HG02763 (cell line): ENCODE measurements around the gene CRHR1.

Source experiments
- ATAC-seq: cut with Tn5 transposase; IDR thresholded peaks from one replicate; pipeline ENCODE4 v1.9.1; 2021; ENCODE audit warnings: mild to moderate bottlenecking, moderate library complexity; ENCODE audit not compliant: unreplicated experiment

CRHR1 gene

GRCh38 chr17:45818699-45819098 lies 34.6 kb downstream of the CRHR1 start:
- ATAC-seq, result no peak

DNA sequence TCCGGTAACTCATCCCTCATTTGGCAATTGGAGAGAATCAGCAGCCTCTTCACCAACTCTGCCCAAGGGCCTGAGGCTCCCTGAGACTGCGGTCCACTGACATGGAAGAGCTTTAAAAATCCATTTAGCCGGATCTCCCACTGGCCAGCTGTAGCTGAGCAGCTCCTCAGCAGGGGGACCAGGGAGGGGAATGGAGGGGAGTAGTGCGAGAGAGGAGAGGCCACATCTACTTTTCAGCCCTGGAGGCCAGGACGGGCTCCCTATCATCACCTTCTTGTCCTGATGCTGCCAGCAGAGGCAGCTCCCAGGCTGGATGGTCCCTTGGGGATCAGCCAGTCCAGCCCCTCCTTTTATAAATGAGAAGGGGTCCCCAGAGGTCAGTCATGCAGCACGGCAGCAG lies 35.5 kb downstream of the CRHR1 start:
- ATAC-seq, result no peak

DNA sequence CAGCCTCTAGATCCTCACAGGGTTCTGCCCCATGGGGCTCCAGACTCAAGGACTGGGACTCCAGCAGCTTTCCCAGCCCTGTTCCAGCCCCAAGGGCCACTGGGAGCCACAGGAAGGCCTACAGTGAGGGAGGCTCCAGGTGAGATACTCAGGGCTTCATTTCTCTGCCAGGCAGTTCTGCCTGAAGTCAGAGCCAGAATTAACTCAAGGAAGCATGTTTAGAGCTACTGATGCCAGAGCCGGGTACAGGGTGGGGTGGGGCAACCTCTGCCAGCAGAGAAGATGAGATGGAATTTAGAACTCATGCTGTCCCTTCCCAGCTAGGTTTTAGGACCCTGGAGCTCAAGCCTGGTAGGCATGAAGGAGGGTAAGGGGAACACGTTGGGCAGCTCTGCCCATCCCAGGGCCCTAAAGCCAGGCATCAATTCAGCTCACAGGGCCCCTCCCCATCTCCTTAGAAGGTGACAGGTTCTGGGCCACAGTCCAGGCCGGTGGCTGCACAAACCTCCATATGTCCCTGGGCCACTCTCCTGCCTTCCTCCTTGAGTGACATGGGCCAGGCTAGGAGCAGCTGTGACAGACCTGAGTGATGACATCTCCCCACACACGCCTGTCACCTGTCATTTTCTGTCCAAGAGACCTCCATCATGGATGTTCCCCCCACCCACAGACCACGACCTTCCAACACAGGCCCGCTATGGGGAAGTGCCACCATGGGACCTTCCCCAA lies 36.1 kb downstream of the CRHR1 start:
- ATAC-seq, result no peak

- no peak for ATAC-seq
Observed at GRCh38 chr17:45821147-45821546, 37.0 kb downstream of the CRHR1 start.

- ATAC-seq, result no peak
Observed at GRCh38 chr17:45823598-45823997, 39.5 kb downstream of the CRHR1 start.

- ATAC-seq, result no peak
Observed at GRCh38 chr17:45824475-45824874, 40.4 kb downstream of the CRHR1 start.

DNA sequence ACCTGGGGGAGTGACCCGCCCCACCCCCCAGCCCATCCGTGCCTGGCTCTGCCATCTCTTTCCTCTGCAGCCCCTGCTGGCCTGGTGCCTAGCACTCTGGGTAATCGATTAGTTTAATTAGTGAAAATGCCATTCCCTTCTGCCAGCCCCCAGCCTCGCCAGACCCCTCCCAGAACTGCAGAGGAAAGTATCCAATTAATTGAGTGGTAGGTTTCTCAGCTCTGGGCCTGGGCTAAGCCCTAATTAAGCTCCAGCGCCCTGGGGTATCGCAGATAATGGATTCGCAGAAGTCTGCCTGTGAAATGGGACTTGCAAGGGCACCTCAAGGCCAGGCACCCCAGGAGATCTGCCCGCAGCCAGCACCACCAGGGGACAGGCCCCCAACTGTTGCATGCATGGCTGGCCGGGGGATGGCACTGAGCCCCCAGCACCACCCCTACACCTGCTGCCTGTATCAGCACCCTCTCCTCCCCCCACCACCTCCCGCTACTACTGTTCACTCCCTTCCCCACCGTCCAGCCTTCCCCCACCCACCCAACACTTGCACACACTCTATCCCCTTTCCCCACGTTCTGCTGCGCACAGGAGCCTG lies 40.9 kb downstream of the CRHR1 start:
- ATAC-seq, result no peak

DNA sequence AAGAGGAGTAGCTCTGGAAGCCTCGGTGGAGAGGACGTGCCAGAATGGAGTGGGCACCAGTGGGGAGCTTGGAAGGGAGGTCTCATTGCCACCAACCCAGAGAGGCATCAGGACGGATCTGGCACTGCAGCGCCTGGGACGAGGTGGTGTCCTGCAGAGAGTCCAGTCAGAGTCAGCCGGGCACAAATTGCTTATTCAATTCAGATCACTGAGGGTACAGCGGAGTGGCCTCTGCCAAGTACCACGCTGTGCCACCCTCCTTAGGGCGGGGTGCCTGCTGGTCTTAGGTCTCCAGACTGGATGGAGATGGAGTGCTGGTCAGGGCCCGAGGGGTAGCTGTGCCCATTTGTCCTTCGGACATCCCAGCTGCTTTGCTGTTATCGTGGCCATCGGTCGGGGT lies 41.7 kb downstream of the CRHR1 start:
- ATAC-seq, result no peak

- ATAC-seq, result no peak
Observed at GRCh38 chr17:45826919-45827588, 42.9 kb downstream of the CRHR1 start.

DNA sequence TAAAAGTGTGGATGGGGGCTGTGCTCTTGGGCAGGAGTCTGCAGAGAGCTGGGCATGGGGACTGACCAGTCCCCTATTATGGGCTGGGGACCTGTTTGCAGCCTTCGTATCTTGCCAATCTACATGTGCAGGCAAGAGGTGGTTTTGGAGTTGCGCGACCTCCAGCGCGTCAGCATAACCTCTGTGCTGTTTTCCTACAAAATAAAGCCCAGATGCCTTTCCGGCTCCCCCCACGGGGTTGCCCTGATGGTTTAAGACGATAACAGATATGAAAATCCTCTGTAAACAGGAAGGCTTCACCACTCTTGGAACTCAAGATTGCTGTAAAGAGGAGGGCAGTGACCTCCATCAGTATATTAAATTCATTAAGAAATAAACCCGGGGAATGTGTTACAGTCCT lies 44.1 kb downstream of the CRHR1 start:
- no peak for ATAC-seq

DNA sequence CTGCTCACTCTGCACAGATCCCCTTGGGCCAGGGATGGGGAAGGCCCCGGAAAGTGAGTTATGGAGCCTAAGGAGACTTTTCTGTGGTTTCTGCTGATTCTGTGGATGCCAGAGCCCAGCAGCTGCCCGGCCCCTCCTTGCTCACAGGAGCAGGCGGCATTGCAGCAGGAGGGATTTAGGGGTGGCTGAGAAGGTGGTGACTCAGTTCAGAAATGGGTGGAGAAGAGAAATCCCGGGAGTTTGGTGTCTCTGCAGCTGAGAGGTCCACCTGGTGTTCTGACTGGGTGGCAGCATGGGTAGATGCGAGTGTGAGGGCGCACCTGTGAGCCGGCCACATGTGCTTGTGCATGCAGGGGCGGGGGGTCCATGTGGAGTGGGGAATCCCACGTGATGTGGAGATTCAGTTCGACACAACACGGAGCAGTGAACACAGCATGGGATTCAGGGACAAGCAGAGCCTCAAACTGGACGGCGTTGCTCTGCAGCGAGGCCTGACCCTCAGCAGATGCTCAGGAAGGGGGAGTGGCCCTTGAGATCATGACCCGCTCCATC lies 44.5 kb downstream of the CRHR1 start:
- no peak for ATAC-seq

DNA sequence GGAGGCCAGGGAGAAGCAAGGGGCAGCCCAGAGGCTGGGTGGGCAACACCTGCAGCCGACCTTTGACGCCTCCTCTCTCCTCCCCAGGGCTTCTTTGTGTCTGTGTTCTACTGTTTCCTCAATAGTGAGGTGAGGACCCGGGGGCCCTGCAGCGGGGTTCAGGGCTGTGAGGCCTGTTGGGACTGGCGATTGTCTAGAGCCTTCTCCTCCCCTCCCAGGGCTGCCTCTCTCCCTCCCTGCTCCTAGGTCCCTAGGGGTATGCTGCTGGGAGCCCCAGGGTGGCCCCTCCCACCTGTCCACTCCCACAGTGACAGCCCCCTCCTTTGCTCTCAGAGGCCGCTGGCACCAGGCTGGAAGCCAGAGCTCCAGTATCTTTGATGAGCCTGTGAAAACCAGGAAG lies 49.8 kb downstream of the CRHR1 start:
- ATAC-seq, result no peak

DNA sequence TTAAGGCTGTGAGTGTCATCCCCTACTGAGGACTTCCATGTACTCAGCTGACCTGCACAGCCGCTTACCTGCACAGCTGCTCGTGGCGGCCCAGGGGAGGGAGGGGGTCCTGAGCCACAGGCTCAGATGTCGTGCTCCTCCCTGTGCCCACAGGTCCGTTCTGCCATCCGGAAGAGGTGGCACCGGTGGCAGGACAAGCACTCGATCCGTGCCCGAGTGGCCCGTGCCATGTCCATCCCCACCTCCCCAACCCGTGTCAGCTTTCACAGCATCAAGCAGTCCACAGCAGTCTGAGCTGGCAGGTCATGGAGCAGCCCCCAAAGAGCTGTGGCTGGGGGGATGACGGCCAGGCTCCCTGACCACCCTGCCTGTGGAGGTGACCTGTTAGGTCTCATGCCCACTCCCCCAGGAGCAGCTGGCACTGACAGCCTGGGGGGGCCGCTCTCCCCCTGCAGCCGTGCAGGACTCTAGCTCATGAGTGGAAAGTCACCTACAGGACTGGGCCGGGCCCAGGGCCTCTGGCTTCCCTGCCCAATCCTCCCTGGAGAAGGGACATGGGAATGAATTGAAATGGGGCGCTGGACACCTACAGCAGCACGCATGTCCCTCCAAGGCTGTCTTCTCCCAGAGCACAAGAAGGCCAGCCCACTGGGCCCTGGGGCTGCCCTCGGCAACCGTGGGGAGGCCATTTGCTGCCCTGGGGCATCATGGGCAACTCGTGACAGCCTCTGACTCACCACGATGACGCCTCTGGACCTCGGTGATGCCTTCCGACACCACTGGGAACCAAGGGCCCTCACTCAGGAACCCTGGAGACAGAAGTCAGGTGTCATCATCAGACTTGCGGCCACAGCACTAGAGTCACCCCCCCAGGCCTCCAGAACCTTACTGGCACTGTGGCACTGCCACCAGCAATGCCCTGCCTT lies 50.6 kb downstream of the CRHR1 start:
- no peak for ATAC-seq

DNA sequence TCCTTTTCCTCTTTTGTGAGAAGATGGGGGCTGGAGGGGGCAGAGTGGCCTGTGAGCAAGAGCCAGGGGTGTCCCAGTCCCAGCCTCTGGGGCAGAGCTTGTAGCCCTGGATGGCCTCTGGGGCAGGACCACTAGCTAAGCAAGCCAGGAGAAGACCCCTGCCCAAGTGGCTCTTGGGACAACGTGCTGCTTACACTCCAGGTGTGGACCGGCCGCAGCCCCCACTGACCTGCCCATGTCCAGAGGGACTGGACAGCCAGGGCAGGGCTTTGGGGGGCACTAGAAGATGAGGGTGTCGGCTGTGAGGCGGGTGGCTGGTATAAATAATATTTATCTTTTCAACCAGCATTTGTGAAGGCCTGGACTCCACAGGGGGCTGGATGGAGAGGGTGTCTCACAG lies 51.4 kb downstream of the CRHR1 start:
- ATAC-seq, result no peak

DNA sequence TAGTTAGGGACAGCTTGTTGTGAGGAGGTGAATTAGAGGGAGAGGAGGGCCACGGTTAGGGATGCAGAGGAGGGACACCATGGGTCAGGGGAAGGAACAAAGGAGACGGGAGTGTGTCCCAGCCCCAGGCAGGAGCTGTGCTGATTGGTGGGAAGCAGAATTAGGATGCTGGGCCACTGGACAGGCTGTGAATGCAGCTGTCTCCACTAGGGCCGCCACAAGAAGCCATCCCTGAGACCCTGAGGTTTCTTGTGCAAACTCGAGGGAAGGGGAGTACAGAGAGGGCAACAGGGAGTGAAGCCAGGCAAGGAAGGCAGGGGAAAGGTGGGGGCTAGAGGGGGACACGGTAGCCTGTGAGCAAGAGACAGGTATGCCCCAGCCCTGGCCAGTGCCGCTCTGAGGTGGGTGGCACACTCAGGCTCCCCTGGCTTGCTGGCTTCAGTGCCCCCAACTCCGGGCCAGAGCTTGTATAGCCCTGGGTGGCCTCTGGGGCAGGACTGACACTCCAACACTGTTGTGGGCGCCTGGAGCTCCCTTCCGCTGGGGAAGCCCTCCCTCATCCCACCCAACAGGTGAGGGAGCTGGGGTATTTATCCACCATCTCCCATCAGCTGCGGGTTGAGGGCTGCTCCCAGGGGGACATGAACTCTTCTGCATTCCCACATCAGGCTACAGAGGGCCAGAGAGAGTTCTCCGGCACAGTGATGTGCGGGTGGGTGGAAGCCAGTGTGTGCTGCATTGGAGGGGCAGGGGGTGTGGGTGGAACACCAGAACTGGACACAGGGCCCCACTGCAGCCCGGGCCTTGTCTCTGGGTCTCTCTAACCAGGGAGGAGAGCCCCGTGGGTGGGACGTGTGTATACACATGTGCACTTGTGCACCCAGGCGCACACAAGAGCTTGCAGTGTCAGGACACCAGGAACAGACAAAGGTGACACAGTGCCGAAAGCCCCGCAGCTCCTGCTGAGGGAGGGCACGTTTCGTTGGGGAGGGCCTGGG lies 52.2 kb downstream of the CRHR1 start:
- no peak for ATAC-seq

- no peak for ATAC-seq
Observed at GRCh38 chr17:45837187-45837586, 53.1 kb downstream of the CRHR1 start.

GRCh38 chr17:45837603-45838002 lies 53.5 kb downstream of the CRHR1 start:
- no peak for ATAC-seq

- no peak for ATAC-seq
Observed at GRCh38 chr17:45838751-45839295, 54.7 kb downstream of the CRHR1 start.

- ATAC-seq, result no peak
Observed at GRCh38 chr17:45839442-45839841, 55.3 kb downstream of the CRHR1 start.
